NCI-H1105 treated with DMSO at 0.1 percent for 48 hours (cell line): ENCODE data around the gene CFAP99.
"Not testable (repeated sequence)": the region's sequence is repeated elsewhere in the genome, so short reads cannot be mapped to it uniquely, and the experiment has no call there.

Experiments
- DNase-seq: peaks from one replicate; lab custom pipeline; 2025; lab: John Stamatoyannopoulos, UW

The CFAP99 gene

GRCh38 chr4:2428496-2429213, 9.9 kb downstream of the CFAP99 start:
- DNase-seq: no peak

GRCh38 chr4:2429945-2430757, 11.4 kb downstream of the CFAP99 start:
- DNase-seq: not testable (repeated sequence)

- no peak for DNase-seq
These were observed 13.2 kb downstream of the CFAP99 start for GRCh38 chr4:2432004-2432403.

- DNase-seq: no peak
These were observed 14.3 kb downstream of the CFAP99 start for GRCh38 chr4:2432991-2433530.

GRCh38 chr4:2433609-2434350, 15.0 kb downstream of the CFAP99 start:
- no peak for DNase-seq

- DNase-seq: no peak
These were observed 15.7 kb downstream of the CFAP99 start for GRCh38 chr4:2434420-2434819.

- DNase-seq: no peak
These were observed 17.5 kb downstream of the CFAP99 start for GRCh38 chr4:2436301-2436700.

- DNase-seq: no peak
These were observed 18.2 kb downstream of the CFAP99 start for GRCh38 chr4:2436761-2437474.

GRCh38 chr4:2437475-2438215, 18.9 kb downstream of the CFAP99 start:
- DNase-seq: no peak

- no peak for DNase-seq
These were observed 20.3 kb downstream of the CFAP99 start for GRCh38 chr4:2438822-2439718.

- peak; percentile 48 for DNase-seq
These were observed 22.8 kb downstream of the CFAP99 start for GRCh38 chr4:2441393-2442174.

- DNase-seq: no peak
These were observed 23.6 kb downstream of the CFAP99 start for GRCh38 chr4:2442175-2442993.

- no peak for DNase-seq
These were observed 24.4 kb downstream of the CFAP99 start for GRCh38 chr4:2443061-2443730.

GRCh38 chr4:2443956-2444740, 25.4 kb downstream of the CFAP99 start:
- DNase-seq: no peak

- DNase-seq: no peak
These were observed 26.4 kb downstream of the CFAP99 start for GRCh38 chr4:2445130-2445529.

GRCh38 chr4:2445571-2445970, 26.8 kb downstream of the CFAP99 start:
- no peak for DNase-seq
